ENCODE data around the gene CHRM4.

DNA sequence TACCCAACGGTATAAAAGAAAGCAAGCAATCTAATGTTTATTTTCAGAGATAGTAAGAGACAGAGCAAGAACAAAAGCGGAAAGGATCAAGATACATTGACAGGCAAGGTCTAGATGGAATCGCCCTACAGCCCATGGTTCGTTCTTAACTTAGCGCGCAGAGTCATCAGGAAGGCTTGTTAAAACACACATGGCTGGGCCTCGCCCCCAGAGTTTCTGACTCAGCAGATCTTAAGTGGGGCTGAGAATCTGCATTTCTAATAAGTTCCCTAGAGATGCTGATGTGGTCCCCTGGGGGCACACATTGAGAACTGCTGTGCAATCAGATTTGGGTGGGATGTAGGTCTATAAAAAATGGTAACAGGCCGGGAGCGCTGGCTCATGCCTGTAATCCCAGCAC lies 35.8 kb upstream of the CHRM4 start:
- TF ChIP-seq, protein P1, sequence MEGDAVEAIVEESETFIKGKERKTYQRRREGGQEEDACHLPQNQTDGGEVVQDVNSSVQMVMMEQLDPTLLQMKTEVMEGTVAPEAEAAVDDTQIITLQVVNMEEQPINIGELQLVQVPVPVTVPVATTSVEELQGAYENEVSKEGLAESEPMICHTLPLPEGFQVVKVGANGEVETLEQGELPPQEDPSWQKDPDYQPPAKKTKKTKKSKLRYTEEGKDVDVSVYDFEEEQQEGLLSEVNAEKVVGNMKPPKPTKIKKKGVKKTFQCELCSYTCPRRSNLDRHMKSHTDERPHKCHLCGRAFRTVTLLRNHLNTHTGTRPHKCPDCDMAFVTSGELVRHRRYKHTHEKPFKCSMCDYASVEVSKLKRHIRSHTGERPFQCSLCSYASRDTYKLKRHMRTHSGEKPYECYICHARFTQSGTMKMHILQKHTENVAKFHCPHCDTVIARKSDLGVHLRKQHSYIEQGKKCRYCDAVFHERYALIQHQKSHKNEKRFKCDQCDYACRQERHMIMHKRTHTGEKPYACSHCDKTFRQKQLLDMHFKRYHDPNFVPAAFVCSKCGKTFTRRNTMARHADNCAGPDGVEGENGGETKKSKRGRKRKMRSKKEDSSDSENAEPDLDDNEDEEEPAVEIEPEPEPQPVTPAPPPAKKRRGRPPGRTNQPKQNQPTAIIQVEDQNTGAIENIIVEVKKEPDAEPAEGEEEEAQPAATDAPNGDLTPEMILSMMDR (conservative IDR thresholded peaks at IDR 0.05; ENCODE audit: low read length): no peak
- no peak for TF ChIP-seq EZH2phosphoT487 (IDR thresholded peaks at IDR 0.05; ENCODE audit: borderline replicate concordance)
